NCI-H146 treated with DMSO at 0.1 percent for 48 hours (cell line): ENCODE results near the gene SETDB2.
"Not testable (repeated sequence)": the region's sequence is repeated elsewhere in the genome, so short reads cannot be mapped to it uniquely, and the experiment has no call there.

ENCODE experiments used
- DNase-seq: peaks from one replicate; lab custom pipeline; 2025; ENCODE audit not compliant: unreplicated experiment; lab: John Stamatoyannopoulos, UW

SETDB2 gene

DNA sequence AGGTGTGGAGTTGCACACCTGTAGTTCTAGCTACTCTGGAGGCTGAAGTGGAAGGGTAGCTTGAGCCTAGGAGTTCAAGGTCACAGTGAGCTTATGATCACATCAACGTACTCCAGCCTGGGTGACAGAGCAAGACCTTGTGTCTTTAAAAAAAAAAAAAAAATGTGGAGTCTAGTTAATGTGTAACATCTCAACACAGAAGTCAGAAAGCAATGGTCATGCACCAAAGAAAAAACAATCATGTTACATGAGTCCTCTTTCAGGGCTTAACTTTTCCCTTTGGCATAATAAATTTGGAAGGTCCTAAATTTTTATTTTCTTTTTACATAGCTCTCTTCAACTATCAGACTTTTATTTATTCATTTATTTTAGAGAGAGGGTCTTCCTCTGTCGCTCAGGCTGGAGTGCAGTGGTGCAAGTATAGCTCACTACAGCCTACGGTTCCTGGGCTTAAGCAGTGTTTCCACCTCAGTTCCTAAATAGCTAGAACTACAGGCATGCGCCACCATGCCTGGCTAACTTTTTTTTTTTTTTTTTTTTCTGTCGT is 22.3 kb downstream of the SETDB2 start:
- no peak for DNase-seq

DNA sequence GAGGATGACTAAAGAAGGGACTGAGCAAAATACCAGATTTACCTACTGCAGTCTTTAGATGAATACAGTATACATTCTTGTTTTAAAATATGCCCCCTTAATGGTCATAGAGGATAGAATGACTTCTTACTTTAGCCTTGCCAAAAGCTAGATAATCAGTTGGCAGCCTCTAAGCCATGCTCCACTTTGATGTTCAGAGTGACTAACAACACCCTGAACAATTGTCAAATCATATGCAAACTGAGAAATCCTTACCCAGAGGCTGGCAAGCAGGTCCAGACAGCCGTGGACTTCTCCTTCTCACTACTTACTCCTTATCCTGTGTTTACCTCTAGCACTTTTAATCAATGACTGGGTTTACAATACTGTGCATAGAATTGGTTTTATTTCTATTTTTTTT is 28.1 kb downstream of the SETDB2 start:
- DNase-seq, result no peak

DNA sequence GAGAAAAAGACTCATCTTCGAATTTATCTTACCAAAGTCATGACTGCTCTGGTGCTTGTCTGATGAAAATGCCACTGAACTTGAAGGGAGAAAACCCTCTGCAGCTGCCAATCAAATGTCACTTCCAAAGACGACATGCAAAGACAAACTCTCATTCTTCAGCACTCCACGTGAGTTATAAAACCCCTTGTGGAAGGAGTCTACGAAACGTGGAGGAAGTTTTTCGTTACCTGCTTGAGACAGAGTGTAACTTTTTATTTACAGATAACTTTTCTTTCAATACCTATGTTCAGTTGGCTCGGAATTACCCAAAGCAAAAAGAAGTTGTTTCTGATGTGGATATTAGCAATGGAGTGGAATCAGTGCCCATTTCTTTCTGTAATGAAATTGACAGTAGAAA is 32.5 kb downstream of the SETDB2 start:
- no peak for DNase-seq

DNA sequence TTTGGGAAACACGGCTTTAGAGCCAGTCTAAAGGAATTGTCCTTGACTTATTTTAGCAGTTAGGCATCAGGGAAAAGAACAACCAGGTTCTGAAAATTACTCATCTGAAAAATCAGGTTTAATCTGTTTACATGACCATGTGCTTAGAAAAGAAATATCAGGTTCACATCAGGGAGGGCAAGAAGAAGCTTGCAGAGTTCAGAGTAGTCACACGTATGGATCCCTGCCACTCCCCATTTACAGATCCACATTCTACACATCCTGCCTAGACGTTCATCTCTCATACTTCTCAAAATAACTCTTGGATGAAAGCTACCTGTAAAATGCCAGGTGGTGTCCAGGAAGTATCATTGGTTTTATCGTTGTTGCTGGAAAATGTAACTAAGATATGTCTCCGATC is 37.7 kb downstream of the SETDB2 start:
- no peak for DNase-seq

DNA sequence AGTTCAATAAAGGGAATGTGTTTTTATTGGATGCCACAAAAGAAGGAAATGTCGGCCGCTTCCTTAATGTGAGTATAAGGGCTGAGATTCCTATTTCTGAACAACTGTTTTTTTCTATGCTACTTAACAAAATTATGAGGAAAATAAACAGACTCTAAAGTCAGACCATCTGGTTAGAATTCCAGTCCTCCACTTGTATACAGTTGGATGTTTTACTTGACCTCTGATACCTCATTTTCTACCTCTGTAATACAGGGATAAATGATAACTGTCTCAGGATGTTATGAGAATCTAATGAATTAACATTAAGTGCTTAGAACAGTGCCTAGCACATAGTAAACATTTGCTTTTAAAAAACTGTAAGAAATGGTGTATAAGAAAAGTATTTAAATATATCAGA is 44.5 kb downstream of the SETDB2 start:
- DNase-seq, result no peak

DNA sequence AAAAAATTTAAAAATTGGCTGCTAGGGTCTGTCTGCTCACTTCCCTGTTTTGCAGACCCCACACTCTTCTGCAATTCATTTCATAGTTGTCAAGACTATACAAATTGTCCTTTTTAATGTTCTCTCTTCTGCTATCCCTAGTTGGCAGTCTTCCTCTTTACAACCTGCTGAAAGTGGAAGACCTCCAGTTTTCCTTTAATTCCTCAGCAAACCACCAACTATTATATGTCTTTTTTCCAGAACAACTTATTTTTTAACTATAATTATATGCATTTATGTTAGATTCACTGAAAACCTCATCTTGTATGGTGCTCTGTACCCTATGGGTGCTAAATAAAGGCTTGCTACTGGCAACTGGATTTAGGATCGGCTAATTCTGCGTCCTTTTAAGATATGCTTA is 50.6 kb downstream of the SETDB2 start:
- DNase-seq, result no peak

DNA sequence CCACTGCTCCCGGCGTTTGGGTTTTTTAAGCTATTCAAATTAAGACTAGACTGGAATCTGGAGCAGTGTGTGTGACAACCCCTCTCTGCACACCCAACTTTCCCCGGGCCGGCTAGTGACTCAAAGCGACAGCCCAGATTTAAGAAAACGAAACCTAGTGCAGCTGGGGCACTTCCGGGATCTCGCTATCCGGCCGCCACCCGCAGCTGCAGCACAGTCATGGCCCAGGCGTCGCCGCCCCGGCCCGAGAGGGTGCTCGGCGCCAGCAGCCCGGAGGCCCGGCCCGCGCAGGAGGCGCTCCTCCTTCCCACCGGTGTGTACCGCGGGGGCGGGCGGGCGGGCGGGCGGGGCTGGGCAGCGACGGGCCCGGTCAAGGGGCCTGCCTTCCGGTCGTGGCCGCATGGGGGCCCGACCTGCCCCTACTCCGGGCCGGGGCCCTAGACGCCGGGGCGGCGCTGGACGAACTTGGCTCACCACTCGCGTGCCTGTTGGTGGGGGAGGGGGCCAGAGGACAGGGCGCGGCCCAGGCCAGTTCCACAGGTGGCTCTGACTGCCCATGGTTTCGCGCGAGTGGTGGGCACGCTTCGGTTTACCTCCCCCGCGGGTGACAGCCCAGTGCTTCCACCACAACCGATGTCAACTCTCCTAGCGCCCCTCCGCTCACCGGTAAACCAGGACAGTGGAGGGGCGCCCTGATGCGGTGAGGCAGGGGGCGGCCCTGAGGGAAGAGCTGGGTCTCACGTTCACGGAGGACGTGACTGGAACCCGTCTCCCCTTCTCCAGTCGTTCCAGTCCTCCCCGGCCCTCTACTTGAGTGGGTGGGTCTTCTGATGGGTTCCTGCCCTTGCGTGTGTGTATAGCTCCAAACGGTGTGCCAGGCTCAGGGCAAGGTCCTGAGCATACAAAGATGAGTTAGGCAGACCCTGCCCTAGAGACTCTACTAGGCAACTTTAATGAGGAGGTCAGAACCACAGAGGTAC is 52.0 kb downstream of the SETDB2 start, which contains the start of gene PHF11:
PHF11 (plus strand) TSS at position 171 of the 980 bp plus-strand sequence; CDS start at position 220, 49 bp downstream.
- peak; percentile 36 for DNase-seq

DNA sequence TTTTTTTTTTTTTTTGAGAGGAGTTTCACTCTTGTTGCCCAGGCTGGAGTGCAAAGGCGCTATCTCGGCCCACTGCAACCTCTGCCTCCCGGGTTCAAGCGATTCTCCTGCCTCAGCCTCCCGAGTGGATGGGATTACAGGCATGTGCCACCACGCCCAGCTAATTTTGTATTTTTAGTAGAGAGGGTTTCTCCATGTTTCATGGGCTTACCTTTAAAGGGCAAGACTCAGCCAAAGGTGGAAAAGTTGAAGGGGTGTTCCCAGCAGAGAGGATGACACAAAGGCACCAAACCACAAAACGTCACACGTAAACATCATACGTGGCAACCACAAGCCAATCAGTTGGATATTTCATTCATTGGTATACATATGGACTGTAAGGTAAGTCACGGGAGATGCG is 52.8 kb downstream of the SETDB2 start:
- DNase-seq, result not testable (repeated sequence)

DNA sequence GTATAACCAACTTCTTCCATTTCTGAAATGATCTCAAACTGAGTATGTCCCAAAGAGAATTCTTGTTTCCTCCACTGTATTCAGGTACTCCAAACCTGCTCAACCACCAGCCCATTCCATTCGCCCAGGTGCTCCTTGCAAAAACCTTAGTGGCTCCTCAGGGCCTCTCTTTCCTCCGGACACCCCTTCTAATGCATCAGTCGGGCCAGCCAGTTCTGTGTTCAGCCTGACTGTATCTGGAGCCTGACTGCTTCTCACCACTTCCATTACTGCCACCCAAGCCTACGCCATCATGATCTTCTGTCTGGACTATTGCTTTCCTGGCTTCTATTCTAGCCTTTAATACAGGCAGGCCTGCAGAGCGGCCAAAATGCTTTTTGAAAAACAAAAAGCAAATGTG is 53.2 kb downstream of the SETDB2 start:
- no peak for DNase-seq

DNA sequence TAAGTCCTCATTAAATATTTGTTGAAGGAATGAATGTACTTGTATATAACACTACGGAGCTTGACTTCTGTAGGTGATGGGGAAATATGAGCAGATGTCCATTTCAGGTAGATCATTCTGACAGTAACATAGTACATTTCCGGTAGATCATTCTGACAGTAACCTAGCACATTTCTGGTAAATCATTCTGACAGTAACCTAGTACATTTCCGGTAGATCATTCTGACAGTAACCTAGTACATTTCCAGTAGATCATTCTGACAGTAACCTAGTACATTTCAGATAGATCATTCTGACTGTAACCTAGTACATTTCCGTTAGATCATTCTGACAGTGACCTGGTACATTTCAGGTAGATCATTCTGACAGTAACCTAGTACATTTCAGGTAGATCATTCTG is 54.1 kb downstream of the SETDB2 start:
- no peak for DNase-seq

DNA sequence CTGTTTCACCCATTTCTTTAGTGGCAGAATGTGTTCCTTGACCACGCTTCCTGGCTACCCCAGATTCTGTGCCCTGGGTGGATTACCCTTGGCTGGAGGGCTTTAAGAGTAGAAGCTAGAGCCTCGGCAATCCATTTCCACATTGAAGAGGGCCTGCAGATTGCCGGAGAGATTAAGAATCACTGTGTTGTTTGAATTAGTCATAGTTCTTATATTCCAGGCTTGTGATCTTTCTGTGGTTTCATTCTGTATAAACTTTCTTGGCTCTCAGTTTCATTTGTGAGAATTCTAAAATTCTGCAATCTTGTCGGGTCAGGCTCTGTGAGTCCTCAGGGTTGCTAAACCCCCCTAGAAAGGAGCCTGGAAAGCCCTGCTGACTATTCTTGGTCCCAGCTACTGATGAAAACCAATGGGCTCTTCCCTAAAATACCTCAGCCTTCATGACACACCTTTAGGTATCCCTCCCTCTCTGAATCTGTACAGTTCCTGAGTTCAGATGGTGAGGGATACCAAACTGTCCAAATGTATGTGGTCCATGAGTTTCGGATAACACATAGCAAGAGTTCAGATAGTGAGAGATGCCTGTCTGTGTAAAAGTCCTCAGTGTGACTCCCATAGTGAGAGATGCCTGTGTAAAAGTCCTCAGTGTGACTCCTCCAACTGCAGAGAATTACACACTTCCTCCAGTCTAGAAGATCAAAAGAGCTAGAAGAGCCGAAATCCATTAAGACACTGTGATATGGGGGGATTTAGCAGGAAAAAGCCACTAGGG is 56.0 kb downstream of the SETDB2 start:
- no peak for DNase-seq

DNA sequence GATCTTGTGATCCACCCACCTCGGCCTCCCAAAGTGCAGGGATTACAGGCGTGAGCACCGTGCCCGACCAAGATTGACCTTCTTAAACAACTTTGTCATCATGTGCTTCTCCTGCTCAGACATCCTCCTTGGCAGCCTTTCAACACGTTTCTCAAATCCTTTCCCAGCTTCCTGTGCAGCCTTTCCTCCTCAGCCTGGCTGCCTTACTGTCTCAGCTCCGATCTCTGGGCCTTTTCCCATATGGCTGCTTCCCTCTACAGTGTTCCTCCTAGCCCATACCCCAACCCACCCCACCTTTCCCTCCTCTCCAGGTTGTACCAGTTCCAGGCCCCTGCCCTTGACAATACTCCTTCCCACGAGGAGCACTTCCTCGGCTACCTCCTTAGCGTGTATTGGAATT is 58.9 kb downstream of the SETDB2 start:
- DNase-seq, result no peak

DNA sequence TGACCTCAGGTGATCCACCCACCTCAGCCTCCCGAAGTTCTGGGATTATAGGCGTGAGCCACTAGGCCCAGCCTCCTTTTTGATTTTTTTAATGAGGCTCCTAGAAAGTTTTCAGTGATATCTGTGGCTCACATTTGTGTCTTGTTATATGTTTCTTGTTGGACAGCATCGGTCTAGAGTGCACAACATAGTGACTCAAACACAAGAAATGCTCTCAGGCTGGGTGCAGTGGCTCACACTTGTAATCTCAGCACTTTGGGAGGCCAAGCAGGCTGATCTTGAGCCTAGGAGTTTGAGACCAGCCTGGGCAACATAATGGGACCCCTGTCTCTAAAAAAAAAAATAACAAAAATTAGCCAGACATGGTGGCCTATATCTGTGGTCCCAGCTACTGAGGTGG is 59.9 kb downstream of the SETDB2 start:
- no peak for DNase-seq

DNA sequence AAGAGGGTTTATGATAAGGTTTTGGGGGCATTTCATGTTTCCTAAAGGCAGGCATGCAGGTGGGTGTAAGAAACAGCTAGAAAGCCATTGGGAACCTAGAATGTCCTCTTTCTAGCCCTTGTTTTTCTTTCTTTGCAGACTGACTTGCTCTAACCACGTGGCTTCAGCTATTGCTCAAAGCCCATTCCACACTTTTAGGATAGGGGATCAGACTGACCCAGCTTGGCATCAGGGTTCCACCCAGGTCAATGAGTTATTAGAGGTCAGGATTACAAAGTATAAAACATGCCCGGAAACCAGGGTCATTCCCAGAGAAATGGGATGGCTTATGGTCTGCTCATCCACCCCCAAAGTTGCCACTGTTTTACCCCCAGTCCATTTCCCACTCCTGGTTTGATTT is 68.5 kb downstream of the SETDB2 start:
- DNase-seq, result no peak

DNA sequence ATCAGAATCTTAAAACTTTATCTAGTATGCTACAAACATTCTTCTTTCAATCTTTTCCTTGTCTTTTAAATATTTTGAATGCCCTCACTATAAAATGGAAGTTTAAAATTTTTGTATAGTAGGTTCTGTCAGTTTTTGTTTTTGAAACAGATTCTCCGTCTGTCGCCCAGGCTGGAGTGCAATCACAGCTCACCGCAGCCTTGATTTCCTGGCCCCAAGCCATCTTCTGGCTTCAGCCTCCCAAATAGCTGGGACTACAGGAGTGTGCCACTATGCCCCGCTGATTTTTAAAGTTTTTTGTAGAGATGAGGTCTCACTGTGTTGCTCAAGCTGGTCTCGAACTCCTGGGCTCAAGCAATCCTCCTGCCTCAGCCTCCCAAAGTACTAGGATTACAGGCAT is 72.4 kb downstream of the SETDB2 start:
- no peak for DNase-seq

DNA sequence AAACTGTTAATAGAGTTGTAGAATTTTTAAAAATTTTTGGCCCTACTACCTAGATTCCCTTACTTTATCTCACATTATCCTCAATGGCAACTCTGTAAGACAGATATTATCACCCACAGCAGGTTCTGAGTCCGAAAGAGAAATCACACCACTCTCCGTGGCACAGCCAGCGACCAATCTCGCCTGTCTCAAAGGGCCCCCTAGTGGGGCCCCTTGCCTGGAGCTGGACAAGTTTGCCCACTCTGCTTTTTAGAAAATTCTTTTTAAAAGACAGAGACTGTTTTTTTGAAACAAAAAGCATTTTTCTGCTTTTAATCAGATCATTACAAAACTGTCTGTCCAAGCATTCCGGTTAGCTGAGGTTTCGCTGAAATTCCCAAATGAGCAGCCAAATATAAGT is 73.4 kb downstream of the SETDB2 start:
- DNase-seq, result no peak

DNA sequence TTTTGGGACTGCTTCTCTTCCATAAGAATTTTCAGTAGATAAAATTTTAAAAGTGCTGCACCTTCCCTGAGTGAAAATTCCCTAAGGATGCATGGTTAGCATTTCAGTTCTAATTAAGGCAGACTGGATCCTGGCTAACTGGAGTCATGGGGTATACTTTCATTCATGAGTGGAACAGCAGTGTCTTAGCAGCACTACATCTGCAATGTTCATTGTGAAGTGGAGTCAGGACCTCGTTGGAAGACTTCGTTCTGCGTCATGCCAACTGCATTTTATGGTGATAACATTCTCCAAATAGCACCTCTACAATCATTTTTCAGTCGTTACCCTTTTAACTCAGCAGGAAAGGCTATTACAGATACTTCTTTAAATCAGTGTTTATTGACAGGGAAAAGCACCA is 77.2 kb downstream of the SETDB2 start:
- no peak for DNase-seq

DNA sequence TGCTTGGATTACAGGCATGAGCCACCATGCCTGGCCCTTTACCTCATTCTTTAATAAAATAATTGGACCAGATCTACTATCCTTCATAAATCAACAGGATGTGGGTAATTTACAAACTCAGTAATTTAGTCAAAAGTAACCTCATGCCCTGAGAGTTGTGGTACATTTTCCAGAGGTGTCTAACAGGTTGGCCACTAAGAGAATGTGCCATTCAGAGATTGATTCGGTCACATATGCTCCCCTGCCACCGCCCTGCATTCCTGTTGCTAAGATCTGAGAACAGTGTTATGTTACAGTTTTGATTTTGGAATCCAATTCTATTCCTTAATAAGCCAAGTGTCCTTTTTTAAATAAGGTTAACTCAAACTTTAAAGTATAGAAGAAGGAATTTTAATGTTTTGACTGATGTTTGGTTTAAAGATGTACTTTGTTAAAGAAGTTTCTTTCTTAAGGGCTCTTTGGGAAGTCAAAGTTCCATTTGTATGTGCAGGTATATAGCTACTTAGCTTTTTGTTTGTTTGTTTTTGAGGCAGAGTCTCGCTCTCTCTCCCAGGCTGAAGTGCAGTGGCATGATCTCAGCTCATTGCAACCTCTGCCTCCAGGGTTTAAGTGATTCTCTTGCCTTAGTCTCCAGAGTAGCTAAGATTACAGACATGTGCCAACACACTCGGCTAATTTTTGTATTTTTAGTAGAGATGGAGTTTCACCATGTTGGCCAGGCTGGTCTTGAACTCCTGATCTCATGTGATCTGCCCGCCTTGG is 80.8 kb downstream of the SETDB2 start:
- no peak for DNase-seq

DNA sequence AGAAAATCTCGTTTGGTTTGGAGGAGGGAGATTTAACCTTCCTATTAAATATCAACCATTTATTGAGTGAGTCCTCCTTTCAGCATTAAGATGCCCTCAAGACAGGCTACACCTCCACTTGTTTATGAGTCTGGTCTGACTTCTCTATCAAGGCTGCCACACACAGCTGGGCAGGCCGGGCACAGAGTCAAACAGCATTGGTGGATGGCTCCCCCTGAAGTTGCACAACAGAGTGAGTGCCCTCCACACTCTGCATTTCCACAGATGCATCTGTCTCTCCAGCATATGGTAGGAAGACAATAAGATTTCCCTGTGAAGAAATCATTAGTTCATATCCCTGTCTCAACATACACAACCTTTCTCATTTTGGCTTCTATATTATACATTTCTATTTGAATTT is 83.0 kb downstream of the SETDB2 start:
- DNase-seq, result no peak

DNA sequence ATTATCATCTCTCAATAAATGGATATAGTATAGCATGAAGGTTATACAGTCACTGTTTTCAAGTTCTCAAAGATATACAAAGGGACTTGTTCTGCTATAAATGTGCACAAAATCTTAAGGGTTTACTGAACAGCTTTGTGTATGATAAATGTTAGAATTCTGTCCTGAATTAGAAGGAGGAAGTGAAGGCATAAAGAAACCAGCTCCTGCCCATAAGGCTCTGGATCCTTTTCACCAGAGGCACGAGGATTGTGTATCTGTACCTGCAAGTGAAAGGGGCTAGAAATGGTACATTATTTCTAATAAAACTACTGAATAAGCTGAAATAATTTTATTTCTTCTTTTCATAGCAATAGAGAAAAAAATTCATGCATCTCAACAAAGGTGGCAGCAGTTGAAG is 84.1 kb downstream of the SETDB2 start:
- no peak for DNase-seq

DNA sequence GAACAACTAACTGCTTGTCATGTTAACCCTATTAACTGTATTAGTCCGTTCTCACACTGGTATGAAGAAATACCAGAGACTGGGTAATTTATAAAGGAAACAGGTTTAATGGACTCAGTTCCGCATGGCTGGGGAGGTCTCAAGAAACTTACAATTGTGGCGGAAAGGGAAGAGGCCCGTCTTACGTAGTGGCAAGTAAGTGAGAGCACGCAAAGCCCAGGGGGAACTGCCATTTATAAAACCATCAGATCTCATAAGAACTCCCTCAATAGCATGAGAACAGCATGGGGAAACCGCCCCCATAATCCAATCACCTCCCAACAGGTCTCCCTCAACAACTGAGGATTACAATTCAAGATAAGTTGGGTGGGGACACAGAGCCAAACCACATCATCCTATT is 86.4 kb downstream of the SETDB2 start:
- DNase-seq, result no peak
